Ecto neural progenitor cell (in vitro differentiated cells): Measurements from ENCODE around the gene CYP8B1.

Experiments
- DNase-seq: peaks from one replicate; pipeline ENCODE4 v3.0.0-alpha.2; 2018; ENCODE audit warnings: low spot score

Gene CYP8B1

DNA sequence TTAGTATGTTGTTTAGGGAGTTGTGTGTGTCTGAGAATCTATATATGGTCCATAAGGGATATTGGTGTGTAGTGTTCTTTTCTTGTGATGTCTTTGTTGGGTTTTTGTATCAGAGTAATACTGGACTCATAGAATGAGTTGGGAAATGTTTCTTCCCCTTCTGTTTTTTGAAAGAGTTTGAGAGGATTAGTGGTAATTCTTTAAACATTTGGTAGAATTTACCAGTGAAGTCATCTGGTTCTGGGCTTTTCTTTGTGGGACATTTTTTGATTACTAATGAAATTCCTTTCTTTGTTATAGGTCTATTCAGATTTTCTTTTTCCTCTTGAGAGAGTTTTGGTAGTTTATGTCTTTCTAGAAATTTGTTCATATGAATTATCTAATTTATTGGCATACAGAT lies 49.5 kb downstream of the CYP8B1 start:
- DNase-seq, result no peak

DNA sequence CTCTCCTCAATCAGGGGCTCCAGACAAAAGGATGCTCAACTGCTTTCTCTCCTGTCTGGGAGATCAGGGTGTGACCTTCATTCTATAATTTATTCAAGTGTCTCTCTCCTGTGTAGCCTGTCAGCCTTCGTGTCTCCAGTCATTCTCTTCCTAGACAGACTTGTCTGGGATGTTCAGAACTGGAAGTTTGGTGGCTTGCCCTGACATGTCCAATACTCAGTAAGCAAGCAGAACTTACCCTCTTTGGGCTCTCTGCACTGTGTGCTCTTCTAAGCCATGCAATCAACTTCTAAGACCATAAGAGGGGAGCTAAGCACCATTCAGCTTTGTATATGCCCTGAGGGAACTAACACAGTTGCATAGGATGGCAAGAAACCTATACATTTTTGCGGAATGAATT lies 52.3 kb downstream of the CYP8B1 start:
- no peak for DNase-seq

GRCh38 chr3:42822828-42823227 lies 52.9 kb downstream of the CYP8B1 start:
- no peak for DNase-seq
